ENCODE data around the gene CGB1.

DNA sequence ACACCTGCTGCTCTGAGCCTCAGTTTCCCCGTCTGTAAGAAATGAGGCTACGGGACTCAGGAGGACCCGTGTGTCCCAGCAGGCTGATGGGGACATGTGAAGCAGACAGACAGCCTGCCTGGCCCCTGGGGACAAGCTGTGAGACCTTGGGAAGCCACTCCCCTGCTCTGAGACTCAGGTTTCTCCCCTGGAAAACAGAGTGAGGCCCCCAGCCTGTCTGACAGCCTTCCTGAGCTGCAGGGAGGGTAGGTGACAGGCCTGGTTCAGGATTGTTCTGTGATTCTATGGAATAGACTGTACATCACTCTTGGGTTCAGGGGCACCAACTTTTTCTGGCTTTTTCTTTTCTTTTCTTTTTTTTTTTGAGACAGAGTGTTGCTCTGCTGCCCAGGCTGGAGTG is 30.9 kb upstream of the CGB1 start:
- TF ChIP-seq, protein P1, sequence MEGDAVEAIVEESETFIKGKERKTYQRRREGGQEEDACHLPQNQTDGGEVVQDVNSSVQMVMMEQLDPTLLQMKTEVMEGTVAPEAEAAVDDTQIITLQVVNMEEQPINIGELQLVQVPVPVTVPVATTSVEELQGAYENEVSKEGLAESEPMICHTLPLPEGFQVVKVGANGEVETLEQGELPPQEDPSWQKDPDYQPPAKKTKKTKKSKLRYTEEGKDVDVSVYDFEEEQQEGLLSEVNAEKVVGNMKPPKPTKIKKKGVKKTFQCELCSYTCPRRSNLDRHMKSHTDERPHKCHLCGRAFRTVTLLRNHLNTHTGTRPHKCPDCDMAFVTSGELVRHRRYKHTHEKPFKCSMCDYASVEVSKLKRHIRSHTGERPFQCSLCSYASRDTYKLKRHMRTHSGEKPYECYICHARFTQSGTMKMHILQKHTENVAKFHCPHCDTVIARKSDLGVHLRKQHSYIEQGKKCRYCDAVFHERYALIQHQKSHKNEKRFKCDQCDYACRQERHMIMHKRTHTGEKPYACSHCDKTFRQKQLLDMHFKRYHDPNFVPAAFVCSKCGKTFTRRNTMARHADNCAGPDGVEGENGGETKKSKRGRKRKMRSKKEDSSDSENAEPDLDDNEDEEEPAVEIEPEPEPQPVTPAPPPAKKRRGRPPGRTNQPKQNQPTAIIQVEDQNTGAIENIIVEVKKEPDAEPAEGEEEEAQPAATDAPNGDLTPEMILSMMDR (CRISPR knock-in tag; IDR thresholded peaks at IDR 0.05) = no peak
- TF ChIP-seq RAD21 (CRISPR knock-in tag; IDR thresholded peaks at IDR 0.05) (no peak), SATB2 (CRISPR knock-in tag; IDR thresholded peaks at IDR 0.05) (no peak), ESRRA (CRISPR knock-in tag; IDR thresholded peaks at IDR 0.05; ENCODE audit: low read depth) (no peak), EZH2 (conservative IDR thresholded peaks at IDR 0.05; ENCODE audit: low read depth, low read length) (no peak), ZNF350 (CRISPR knock-in tag; IDR thresholded peaks at IDR 0.05; ENCODE audit: borderline replicate concordance, low read depth) (no peak), SNRNP70 (IDR thresholded peaks at IDR 0.05; ENCODE audit: low read depth, low read length) (no peak), CBX5 (CRISPR knock-in tag; IDR thresholded peaks at IDR 0.05; ENCODE audit: borderline replicate concordance) (no peak), ZFP1 (CRISPR knock-in tag; IDR thresholded peaks at IDR 0.05) (no peak), HNRNPLL (IDR thresholded peaks at IDR 0.05; ENCODE audit: low read depth, low read length, poor library complexity, severe bottlenecking) (no peak)
- TF ChIP-seq, protein P2, sequence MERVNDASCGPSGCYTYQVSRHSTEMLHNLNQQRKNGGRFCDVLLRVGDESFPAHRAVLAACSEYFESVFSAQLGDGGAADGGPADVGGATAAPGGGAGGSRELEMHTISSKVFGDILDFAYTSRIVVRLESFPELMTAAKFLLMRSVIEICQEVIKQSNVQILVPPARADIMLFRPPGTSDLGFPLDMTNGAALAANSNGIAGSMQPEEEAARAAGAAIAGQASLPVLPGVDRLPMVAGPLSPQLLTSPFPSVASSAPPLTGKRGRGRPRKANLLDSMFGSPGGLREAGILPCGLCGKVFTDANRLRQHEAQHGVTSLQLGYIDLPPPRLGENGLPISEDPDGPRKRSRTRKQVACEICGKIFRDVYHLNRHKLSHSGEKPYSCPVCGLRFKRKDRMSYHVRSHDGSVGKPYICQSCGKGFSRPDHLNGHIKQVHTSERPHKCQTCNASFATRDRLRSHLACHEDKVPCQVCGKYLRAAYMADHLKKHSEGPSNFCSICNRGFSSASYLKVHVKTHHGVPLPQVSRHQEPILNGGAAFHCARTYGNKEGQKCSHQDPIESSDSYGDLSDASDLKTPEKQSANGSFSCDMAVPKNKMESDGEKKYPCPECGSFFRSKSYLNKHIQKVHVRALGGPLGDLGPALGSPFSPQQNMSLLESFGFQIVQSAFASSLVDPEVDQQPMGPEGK (CRISPR knock-in tag; IDR thresholded peaks at IDR 0.05) = no peak
- TF ChIP-seq, protein P3, sequence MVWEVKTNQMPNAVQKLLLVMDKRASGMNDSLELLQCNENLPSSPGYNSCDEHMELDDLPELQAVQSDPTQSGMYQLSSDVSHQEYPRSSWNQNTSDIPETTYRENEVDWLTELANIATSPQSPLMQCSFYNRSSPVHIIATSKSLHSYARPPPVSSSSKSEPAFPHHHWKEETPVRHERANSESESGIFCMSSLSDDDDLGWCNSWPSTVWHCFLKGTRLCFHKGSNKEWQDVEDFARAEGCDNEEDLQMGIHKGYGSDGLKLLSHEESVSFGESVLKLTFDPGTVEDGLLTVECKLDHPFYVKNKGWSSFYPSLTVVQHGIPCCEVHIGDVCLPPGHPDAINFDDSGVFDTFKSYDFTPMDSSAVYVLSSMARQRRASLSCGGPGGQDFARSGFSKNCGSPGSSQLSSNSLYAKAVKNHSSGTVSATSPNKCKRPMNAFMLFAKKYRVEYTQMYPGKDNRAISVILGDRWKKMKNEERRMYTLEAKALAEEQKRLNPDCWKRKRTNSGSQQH (CRISPR knock-in tag; IDR thresholded peaks at IDR 0.05; ENCODE audit: low read depth) = no peak
- TF ChIP-seq, protein P4, sequence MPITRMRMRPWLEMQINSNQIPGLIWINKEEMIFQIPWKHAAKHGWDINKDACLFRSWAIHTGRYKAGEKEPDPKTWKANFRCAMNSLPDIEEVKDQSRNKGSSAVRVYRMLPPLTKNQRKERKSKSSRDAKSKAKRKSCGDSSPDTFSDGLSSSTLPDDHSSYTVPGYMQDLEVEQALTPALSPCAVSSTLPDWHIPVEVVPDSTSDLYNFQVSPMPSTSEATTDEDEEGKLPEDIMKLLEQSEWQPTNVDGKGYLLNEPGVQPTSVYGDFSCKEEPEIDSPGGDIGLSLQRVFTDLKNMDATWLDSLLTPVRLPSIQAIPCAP (CRISPR knock-in tag; IDR thresholded peaks at IDR 0.05; ENCODE audit: low read depth) = no peak
- TF ChIP-seq, protein P5, sequence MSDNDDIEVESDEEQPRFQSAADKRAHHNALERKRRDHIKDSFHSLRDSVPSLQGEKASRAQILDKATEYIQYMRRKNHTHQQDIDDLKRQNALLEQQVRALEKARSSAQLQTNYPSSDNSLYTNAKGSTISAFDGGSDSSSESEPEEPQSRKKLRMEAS (IDR thresholded peaks at IDR 0.05) = no peak
